ENCODE results near the gene C6orf47. TPM values are rescaled to one million over a fixed set of nuclear protein-coding genes. Genes with fewer than 3 reads are reported as not detected.

C6orf47 gene
- total and polyA plus RNA-seq, 10 of the 15 experiments (the other 5 are each of a cell fraction or from before 2014, with no cell fraction given) = 0.16 to 20.4 (median 17.3) TPM; not detected in 1

GRCh38 chr6:31666337-31666965, 5.9 kb upstream of the C6orf47 start (continued):
- TF ChIP-seq GATAD2B (conservative IDR thresholded peaks at IDR 0.05; ENCODE audit: low read depth) = peak; percentile 13; the same call in 1 of the 2 replicates
- TF ChIP-seq CHD1 (IDR thresholded peaks at IDR 0.05; ENCODE audit: low read depth, low read length) = no peak
- no peak for TF ChIP-seq HDAC6 (IDR thresholded peaks at IDR 0.05; ENCODE audit: unreplicated experiment)
- TF ChIP-seq IKZF2 (IDR thresholded peaks at IDR 0.05) = 0 out of 4 replicates have a peak, but pooled peaks have one; percentile 16 to 25
- TF ChIP-seq ETV6 (conservative IDR thresholded peaks at IDR 0.05 in 1 of 2, IDR thresholded peaks at IDR 0.05 in 1 of 2; ENCODE audit: borderline replicate concordance in 1 of 2, low read depth in 1 of 2) = no peak
- no peak for TF ChIP-seq TAF1 (IDR thresholded peaks at IDR 0.05; ENCODE audit: borderline replicate concordance, low read depth, low read length)
- no peak for TF ChIP-seq LARP7 (IDR thresholded peaks at IDR 0.05)
- no peak for TF ChIP-seq NR2C1 (IDR thresholded peaks at IDR 0.05)

GRCh38 chr6:31665501-31666336, 5.1 kb upstream of the C6orf47 start, which contains the start of gene CSNK2B:
CSNK2B (plus strand) TSS chr6:31666080; CDS start chr6:31666832, 752 bp downstream.
- peak; percentile 89 for ATAC-seq
- FAIRE-seq = peak; percentile 96
- 0% methylated on average over 61 of the region's 63 CpGs for WGBS (ENCODE audit: insufficient coverage, insufficient replicate concordance, low lambda C conversion rate, missing lambda C conversion rate)
- no TSS peak for BruUV-seq (replicated peaks)
- intact Hi-C loops (cut with micrococcal nuclease; ENCODE audit: unreplicated experiment) = loop anchor here (1.0 to 5.0 kb wide), 3 partner anchors 45 to 167 kb away; partner anchors contain the start of genes CLIC1 and PRRC2A
- Histone ChIP-seq H3K4me3 (peak within 1 kb of the TSS; percentile 93), H2AFZ (ENCODE audit: control insufficient read depth, low read depth, low read length) (peak within 1 kb of the TSS; percentile 77), H3K4me2 (ENCODE audit: control insufficient read depth, insufficient read depth) (peak within 1 kb of the TSS; percentile 95), H3K9me3 (replicated peaks; ENCODE audit: control insufficient read depth, insufficient read depth, low read length) (no peaks in the 10 kb centered on the region), H4K20me1 (ENCODE audit: control insufficient read depth, insufficient read depth) (no peaks in the 10 kb centered on the region), H3K9ac (ENCODE audit: control insufficient read depth, insufficient read depth, low read length) (peak within 1 kb of the TSS; percentile 97), H3K27ac (ENCODE audit: control insufficient read depth, insufficient read depth) (peak within 1 kb of the TSS; percentile 94), H3K27me3 (replicated peaks in 1 of 2; ENCODE audit: control insufficient read depth in 2 of 2, insufficient read depth in 2 of 2, low read length in 1 of 2) (no peaks in the 10 kb centered on the region), H3K79me2 (ENCODE audit: control insufficient read depth, insufficient read depth, low read length) (peaks cover 51% of the 10 kb centered on the region), H3K36me3 (ENCODE audit: control insufficient read depth in 2 of 2, insufficient read depth in 2 of 2, low read length in 1 of 2) (peaks cover 15 to 35% of the 10 kb centered on the region in 2 experiments), H3K4me1 (ENCODE audit: control insufficient read depth, insufficient read depth, low read length) (peaks cover 37% of the 10 kb centered on the region)
- ChIA-PET POLR2A (interaction anchor here (0.5 to 5.9 kb wide), 13 partner anchors 8 to 294 kb away, joined by 3 to 107 read pairs (median 4); partner anchors contain the start of genes APOM, BAG6, LSM2 and LTB), SMC1A (ENCODE audit: uncharacterized antibody, unreplicated experiment) (interaction anchor here (0.7 to 2.6 kb wide), 4 partner anchors 11 to 72 kb away, joined by 3 to 31 read pairs (median 3); partner anchors contain the start of genes APOM and BAG6), CTCF (interaction anchor here (0.9 to 2.3 kb wide), 4 partner anchors 14 to 166 kb away, joined by 3 to 15 read pairs (median 6); partner anchors contain the start of gene BAG6), RAD21 (ENCODE audit: unreplicated experiment) (interaction anchor here (0.8 to 1.6 kb wide), 6 partner anchors 12 to 172 kb away, joined by 3 to 8 read pairs (median 4); partner anchors contain the start of genes BAG6, NCR3 and TNF)
- in situ Hi-C loops (cut with MboI) = no loop called here
- peak; percentile 91 for DNase-seq (ENCODE audit: low read depth, low spot score)
- TF ChIP-seq SPI1 (IDR thresholded peaks at IDR 0.05; ENCODE audit: borderline replicate concordance, insufficient read depth, low read depth, low read length) = no peak; the same call in 1 of the 2 replicates
- TF ChIP-seq KLF5 (IDR thresholded peaks at IDR 0.05; ENCODE audit: partially characterized antibody) = peak; percentile 19
- TF ChIP-seq BCL3 (IDR thresholded peaks at IDR 0.05; ENCODE audit: borderline replicate concordance, insufficient read depth, low read depth, low read length, poor library complexity, severe bottlenecking) = no peak
- peak; percentile 90 for TF ChIP-seq CREM (IDR thresholded peaks at IDR 0.05; ENCODE audit: low read depth)
- no peak; the same call in 1 of the 2 replicates for TF ChIP-seq SREBF2 (IDR thresholded peaks at IDR 0.05; ENCODE audit: low read length)
- TF ChIP-seq ETV6 (conservative IDR thresholded peaks at IDR 0.05 in 1 of 2, IDR thresholded peaks at IDR 0.05 in 1 of 2; ENCODE audit: borderline replicate concordance in 1 of 2, low read depth in 1 of 2) = no peak
- TF ChIP-seq TCF7 (IDR thresholded peaks at IDR 0.05; ENCODE audit: borderline replicate concordance) = 0 out of 2 replicates have a peak, but pooled peaks have one; percentile 23
- no peak for TF ChIP-seq MYB (IDR thresholded peaks at IDR 0.05; ENCODE audit: borderline replicate concordance, low read depth, low read length)
- TF ChIP-seq ZSCAN29 (IDR thresholded peaks at IDR 0.05) = 0 out of 2 replicates have a peak, but pooled peaks have one; percentile 8
- peak; percentile 59 to 67 for TF ChIP-seq BHLHE40 (IDR thresholded peaks at IDR 0.05; ENCODE audit: borderline replicate concordance in 1 of 2, low read depth in 2 of 2, low read length in 1 of 2)
